Ovary (tissue), 3 donors: ENCODE results near the gene MYD88.

Source experiments
- EP300 ChIP-seq: sonication (generic); formaldehyde crosslinking; IDR thresholded peaks from one replicate; pipeline ENCODE4 v1.6.1; 2017; ENCODE audit warnings: antibody characterized with exemption
- TF ChIP-seq, protein P1 (sequence below), 3 donors: fragments of 450-650 bp in 2 of 3; fragments of 200-600 bp in 1 of 3; IDR thresholded peaks; one replicate each; pipeline versions ENCODE4 v1.5.1 to v1.8.0; 2016 to 2022; ENCODE audit warnings: antibody characterized with exemption in 3 of 3, mild to moderate bottlenecking in 1 of 3
- donor health status: DM: no; HTN: no; CAD: no.

DNA sequence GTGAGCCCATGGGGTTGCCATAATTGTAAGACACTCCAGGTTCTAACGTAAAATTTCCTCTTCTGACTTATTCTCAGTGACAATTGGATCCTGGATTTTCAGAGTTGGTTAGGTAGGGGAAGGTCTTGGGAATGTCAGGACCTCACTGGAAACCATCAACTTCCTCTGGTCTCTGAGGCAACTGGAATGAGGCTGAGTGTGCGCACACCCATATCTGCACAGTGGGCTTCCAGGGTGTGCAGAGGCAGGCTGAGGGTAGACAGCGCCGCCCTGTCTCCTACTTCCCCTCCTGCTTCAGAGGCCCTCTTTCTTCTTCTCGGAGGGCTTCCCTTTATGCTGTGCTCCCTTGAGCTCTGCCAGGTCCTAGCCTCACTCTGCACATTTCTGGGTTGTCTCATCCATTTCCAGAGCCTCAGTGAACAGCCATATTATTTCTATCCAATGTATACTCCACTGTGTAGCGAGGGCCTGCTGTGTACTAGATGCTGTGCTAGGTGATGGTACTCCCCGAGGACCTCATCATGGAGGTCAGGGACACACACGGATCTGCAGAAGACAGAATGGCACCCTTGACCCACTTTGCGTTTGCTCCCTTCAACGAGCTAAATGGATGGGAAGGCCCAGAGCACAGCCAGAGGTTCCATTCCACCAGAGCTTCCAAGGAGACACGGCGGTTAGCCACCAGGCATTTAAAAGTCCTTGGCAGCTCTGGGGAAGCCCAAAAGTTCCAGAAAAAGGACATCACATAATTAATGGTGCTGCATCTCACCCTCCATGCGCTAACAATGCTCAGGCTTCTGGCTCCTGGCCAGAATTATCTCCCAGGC is 19.8 kb upstream of the MYD88 start:
- TF ChIP-seq, protein P1, sequence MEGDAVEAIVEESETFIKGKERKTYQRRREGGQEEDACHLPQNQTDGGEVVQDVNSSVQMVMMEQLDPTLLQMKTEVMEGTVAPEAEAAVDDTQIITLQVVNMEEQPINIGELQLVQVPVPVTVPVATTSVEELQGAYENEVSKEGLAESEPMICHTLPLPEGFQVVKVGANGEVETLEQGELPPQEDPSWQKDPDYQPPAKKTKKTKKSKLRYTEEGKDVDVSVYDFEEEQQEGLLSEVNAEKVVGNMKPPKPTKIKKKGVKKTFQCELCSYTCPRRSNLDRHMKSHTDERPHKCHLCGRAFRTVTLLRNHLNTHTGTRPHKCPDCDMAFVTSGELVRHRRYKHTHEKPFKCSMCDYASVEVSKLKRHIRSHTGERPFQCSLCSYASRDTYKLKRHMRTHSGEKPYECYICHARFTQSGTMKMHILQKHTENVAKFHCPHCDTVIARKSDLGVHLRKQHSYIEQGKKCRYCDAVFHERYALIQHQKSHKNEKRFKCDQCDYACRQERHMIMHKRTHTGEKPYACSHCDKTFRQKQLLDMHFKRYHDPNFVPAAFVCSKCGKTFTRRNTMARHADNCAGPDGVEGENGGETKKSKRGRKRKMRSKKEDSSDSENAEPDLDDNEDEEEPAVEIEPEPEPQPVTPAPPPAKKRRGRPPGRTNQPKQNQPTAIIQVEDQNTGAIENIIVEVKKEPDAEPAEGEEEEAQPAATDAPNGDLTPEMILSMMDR (IDR thresholded peaks at IDR 0.05), result no peak
- no peak for TF ChIP-seq EP300
